GM12873 (cell line): ENCODE results near the gene FRMD8.

Experiments used
- TF ChIP-seq, protein P1 (sequence below): IDR thresholded peaks from 2 replicates; pipeline ENCODE4 v1.5.1; 2012; ENCODE audit warnings: low read depth, mild to moderate bottlenecking, moderate library complexity, low read length, control low read depth; ENCODE audit not compliant: insufficient read depth; ENCODE audit errors: missing control alignments

Gene FRMD8

GRCh38 chr11:65353900-65354264 lies 32.6 kb upstream of the FRMD8 start:
- TF ChIP-seq, protein P1, sequence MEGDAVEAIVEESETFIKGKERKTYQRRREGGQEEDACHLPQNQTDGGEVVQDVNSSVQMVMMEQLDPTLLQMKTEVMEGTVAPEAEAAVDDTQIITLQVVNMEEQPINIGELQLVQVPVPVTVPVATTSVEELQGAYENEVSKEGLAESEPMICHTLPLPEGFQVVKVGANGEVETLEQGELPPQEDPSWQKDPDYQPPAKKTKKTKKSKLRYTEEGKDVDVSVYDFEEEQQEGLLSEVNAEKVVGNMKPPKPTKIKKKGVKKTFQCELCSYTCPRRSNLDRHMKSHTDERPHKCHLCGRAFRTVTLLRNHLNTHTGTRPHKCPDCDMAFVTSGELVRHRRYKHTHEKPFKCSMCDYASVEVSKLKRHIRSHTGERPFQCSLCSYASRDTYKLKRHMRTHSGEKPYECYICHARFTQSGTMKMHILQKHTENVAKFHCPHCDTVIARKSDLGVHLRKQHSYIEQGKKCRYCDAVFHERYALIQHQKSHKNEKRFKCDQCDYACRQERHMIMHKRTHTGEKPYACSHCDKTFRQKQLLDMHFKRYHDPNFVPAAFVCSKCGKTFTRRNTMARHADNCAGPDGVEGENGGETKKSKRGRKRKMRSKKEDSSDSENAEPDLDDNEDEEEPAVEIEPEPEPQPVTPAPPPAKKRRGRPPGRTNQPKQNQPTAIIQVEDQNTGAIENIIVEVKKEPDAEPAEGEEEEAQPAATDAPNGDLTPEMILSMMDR = no peak

GRCh38 chr11:65354265-65355012 lies 32.0 kb upstream of the FRMD8 start, which contains the start of gene TIGD3:
TIGD3 (plus strand) TSS chr11:65354751; CDS start chr11:65355809, 1,058 bp downstream.
- TF ChIP-seq, protein P1 = no peak

GRCh38 chr11:65355013-65355775 lies 31.2 kb upstream of the FRMD8 start:
- TF ChIP-seq, protein P1 = no peak

DNA sequence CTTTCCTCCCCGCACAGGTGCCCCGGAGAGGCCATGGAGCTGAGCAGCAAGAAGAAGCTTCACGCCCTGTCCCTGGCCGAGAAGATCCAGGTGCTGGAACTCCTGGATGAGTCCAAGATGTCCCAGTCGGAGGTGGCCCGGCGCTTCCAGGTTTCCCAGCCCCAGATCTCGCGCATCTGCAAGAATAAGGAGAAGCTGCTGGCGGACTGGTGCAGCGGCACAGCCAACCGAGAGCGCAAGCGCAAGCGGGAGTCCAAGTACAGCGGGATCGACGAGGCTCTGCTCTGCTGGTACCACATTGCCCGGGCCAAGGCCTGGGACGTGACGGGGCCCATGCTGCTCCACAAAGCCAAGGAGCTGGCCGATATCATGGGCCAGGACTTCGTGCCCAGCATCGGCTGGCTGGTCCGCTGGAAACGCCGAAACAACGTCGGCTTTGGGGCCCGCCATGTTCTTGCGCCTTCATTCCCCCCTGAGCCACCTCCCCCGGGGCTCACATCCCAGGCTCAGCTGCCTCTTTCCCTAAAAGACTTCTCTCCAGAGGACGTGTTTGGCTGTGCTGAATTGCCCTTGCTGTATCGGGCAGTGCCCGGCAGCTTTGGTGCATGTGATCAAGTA lies 30.6 kb upstream of the FRMD8 start:
- TF ChIP-seq, protein P1 = no peak

DNA sequence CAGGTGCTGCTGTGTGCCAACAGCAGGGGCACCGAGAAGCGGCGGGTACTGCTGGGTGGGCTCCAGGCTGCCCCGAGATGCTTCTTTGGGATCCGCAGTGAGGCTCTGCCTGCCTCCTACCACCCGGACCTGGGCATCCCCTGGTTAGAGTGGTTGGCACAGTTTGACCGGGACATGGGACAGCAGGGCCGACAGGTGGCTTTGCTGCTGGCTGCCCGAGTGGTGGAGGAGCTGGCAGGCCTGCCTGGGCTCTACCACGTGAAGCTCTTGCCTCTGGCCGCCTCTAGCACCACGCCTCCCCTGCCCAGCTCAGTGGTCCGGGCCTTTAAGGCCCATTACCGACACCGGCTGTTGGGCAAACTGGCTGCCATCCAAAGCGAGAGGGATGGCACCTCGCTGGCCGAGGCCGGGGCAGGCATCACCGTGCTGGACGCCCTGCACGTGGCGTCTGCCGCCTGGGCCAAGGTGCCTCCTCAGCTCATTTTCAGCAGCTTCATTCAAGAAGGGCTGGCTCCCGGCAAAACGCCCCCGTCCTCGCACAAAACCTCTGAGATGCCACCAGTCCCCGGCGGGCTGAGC lies 30.0 kb upstream of the FRMD8 start:
- TF ChIP-seq, protein P1 = no peak

DNA sequence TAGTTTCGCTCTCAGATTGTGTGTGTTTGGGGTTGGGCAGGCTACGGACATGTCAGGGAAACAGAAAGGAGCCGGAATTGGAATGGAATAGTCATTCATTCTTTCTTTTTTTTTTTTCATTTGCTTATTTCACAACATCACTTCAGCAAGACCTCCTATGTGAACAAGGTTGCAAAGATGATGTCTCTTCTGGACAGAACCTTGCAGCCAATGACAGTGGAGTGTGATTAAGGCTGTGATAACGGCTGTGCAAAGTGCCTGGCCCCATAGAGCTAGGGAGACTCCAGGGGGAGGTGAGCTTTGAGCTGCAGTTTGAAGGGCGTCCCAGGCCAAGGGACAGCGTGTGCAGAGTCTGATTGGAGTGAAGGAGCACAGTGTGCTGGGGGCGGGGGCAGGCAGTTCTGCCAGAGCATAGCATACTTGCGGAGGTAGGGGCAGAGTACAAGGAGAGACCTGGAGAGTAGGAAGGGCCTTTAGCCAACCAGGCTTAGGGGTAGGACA lies 28.5 kb upstream of the FRMD8 start:
- TF ChIP-seq, protein P1 = no peak

GRCh38 chr11:65362320-65362931 lies 24.0 kb upstream of the FRMD8 start:
- TF ChIP-seq, protein P1 = no peak
